Neural crest cell (in vitro differentiated cells): ENCODE measurements around the gene FCHO1. TPM values are rescaled to one million over a fixed set of nuclear protein-coding genes. Genes with fewer than 3 reads are reported as not detected.

Experiments
- DNase-seq: peaks from one replicate; pipeline ENCODE4 v3.0.0; 2021; ENCODE audit warnings: low read depth, mixed read lengths, low spot score
- H3K27ac Mint-ChIP-seq: one replicate; pipeline ENCODE4 v1.8.0; 2021; ENCODE audit warnings: mild to moderate bottlenecking, mixed read lengths; ENCODE audit not compliant: unreplicated experiment
- H3K27me3 Mint-ChIP-seq: 2 replicates; pipeline ENCODE4 v1.8.0; 2021; ENCODE audit warnings: low read depth, mild to moderate bottlenecking, mixed read lengths
- H3K36me3 Mint-ChIP-seq: 2 replicates; pipeline ENCODE4 v1.8.0; 2021; ENCODE audit warnings: low read depth, mild to moderate bottlenecking, mixed read lengths
- H3K4me1 Mint-ChIP-seq: 2 replicates; pipeline ENCODE4 v1.8.0; 2021; ENCODE audit warnings: mixed read lengths
- H3K4me3 Mint-ChIP-seq: one replicate; pipeline ENCODE4 v1.8.0; 2021; ENCODE audit warnings: mild to moderate bottlenecking, mixed read lengths
- H3K9me3 Mint-ChIP-seq: 2 replicates; pipeline ENCODE4 v1.8.0; 2021; ENCODE audit warnings: mixed read lengths
- CTCF ChIP-seq: fragments of 200-600 bp; sonication (generic); conservative IDR thresholded peaks from 2 replicates; pipeline ENCODE4 v1.5.0; 2021; ENCODE audit warnings: antibody characterized with exemption, mild to moderate bottlenecking
- total RNA-seq: library from RNA; stranded (reverse); gene quantifications from 2 replicates; pipeline ENCODE4 v1.2.1, GENCODE V29; 2021

The FCHO1 gene
- total RNA-seq, 1 donor from 2014 or later, result 12.2 TPM

GRCh38 chr19:17784201-17785008 is 33.1 kb downstream of the FCHO1 start:
- Mint-ChIP-seq H3K4me1 (peaks cover 5% of the 10 kb centered on the region), H3K4me3 (peak overlapping the region; percentile 5), H3K9me3 (no peaks in the 10 kb centered on the region), H3K36me3 (no peaks in the 10 kb centered on the region), H3K27ac (no peak overlapping the region), H3K27me3 (peaks cover 9% of the 10 kb centered on the region)
- TF ChIP-seq CTCF, result peak; percentile 87
- DNase-seq, result peak; percentile 81

GRCh38 chr19:17787274-17787913 is 36.1 kb downstream of the FCHO1 start:
- H3K36me3 Mint-ChIP-seq, result no peaks in the 10 kb centered on the region
- no peak overlapping the region for H3K4me3 Mint-ChIP-seq
- no peak overlapping the region for H3K27ac Mint-ChIP-seq
- H3K4me1 Mint-ChIP-seq, result peaks cover 11% of the 10 kb centered on the region
- H3K27me3 Mint-ChIP-seq, result peaks cover 23% of the 10 kb centered on the region
- no peak for DNase-seq
- no peaks in the 10 kb centered on the region for H3K9me3 Mint-ChIP-seq
- TF ChIP-seq CTCF, result no peak

- Mint-ChIP-seq H3K4me3 (no peak overlapping the region), H3K9me3 (no peaks in the 10 kb centered on the region), H3K4me1 (peaks cover 11% of the 10 kb centered on the region), H3K27ac (no peak overlapping the region), H3K27me3 (peaks cover 34% of the 10 kb centered on the region), H3K36me3 (no peaks in the 10 kb centered on the region)
- no peak for DNase-seq
- TF ChIP-seq CTCF, result no peak
Measured at GRCh38 chr19:17788632-17789031, 37.4 kb downstream of the FCHO1 start.

GRCh38 chr19:17790059-17790780 is 38.9 kb downstream of the FCHO1 start:
- Mint-ChIP-seq H3K4me1 (peaks cover 5% of the 10 kb centered on the region), H3K9me3 (no peaks in the 10 kb centered on the region), H3K36me3 (no peaks in the 10 kb centered on the region), H3K27me3 (peaks cover 50% of the 10 kb centered on the region), H3K27ac (no peak overlapping the region), H3K4me3 (no peak overlapping the region)
- no peak for TF ChIP-seq CTCF
- no peak for DNase-seq

GRCh38 chr19:17794412-17794730 is 43.1 kb downstream of the FCHO1 start:
- TF ChIP-seq CTCF, result no peak
- H3K36me3 Mint-ChIP-seq, result no peaks in the 10 kb centered on the region
- peaks cover 5% of the 10 kb centered on the region for H3K4me1 Mint-ChIP-seq
- H3K27ac Mint-ChIP-seq, result no peak overlapping the region
- no peaks in the 10 kb centered on the region for H3K9me3 Mint-ChIP-seq
- H3K4me3 Mint-ChIP-seq, result no peak overlapping the region
- no peak for DNase-seq
- H3K27me3 Mint-ChIP-seq, result peaks cover 77% of the 10 kb centered on the region
